Measurements from ENCODE around the gene ATP1A3. TPM values are rescaled to one million over a fixed set of nuclear protein-coding genes. Genes with fewer than 3 reads are reported as not detected.

Gene ATP1A3
- total and polyA plus RNA-seq, 2 donors (not counting 1 experiment from before 2014, with no cell fraction given): 1.2 to 3.8 TPM

GRCh38 chr19:41940731-41941409, 53.2 kb downstream of the ATP1A3 start:
- Histone ChIP-seq H4K20me1 (ENCODE audit: control insufficient read depth, insufficient read depth, low read length, poor library complexity, severe bottlenecking) (no peaks in the 10 kb centered on the region), H3K27me3 (replicated peaks in 1 of 4; ENCODE audit: control extremely low read depth in 1 of 4, control insufficient read depth in 3 of 4, insufficient read depth in 4 of 4, low read length in 3 of 4) (no peaks in the 10 kb centered on the region), H3K4me2 (replicated peaks; ENCODE audit: low read depth, low read length, poor library complexity, severe bottlenecking) (peak overlapping the region; percentile 100), H2AFZ (ENCODE audit: insufficient read depth, low read depth, low read length, poor library complexity, severe bottlenecking) (no peak overlapping the region), H3K4me3 (ENCODE audit: control extremely low read depth in 1 of 5, extremely low read depth in 1 of 5, insufficient read depth in 1 of 5, low read depth in 2 of 5, low read length in 4 of 5) (peak overlapping the region in 4 of 5 experiments; percentile 52 to 88 (median 70)), H3K9ac (ENCODE audit: low read length) (peak overlapping the region; percentile 91), H3K36me3 (replicated peaks in 1 of 2; ENCODE audit: control extremely low read depth in 1 of 2, control insufficient read depth in 1 of 2, extremely low read depth in 1 of 2, insufficient read depth in 2 of 2, low read length in 1 of 2) (no peaks in the 10 kb centered on the region), H3K4me1 (ENCODE audit: control insufficient read depth in 2 of 2, insufficient read depth in 2 of 2, low read length in 2 of 2) (peaks cover 50 to 74% of the 10 kb centered on the region in 2 donors), H3K79me2 (ENCODE audit: control insufficient read depth, insufficient read depth, low read length) (no peaks in the 10 kb centered on the region), H3K9me3 (ENCODE audit: control extremely low read depth in 1 of 3, control insufficient read depth in 2 of 3, insufficient read depth in 1 of 3, low read length in 2 of 3) (no peaks in the 10 kb centered on the region), H3K27ac (ENCODE audit: low read length in 2 of 2) (peak overlapping the region; percentile 86 to 91)
- Mint-ChIP-seq H3K4me1 (peaks cover 60% of the 10 kb centered on the region), H3K9me3 (ENCODE audit: insufficient read depth) (no peaks in the 10 kb centered on the region), H3K4me3 (peak overlapping the region; percentile 92), H3K27me3 (no peaks in the 10 kb centered on the region), H3K27ac (peak overlapping the region; percentile 95)
- ATAC-seq (ENCODE audit: low read depth) (no peak), DNase-seq (peak; percentile 64)
- POLR2A ChIA-PET: interaction anchor here (1.1 to 2.3 kb wide), 3 partner anchors 11 to 68 kb away, joined by 4 to 8 read pairs (median 5); no protein-coding TSS in a partner anchor
- CTCF ChIA-PET: interaction anchor here (1.0 to 14.8 kb wide), 5 partner anchors 10 to 81 kb away, joined by 3 to 331 read pairs (median 18); partner anchors contain the start of genes CD79A and RPS19
- TF ChIP-seq EZH2 (IDR thresholded peaks at IDR 0.05; ENCODE audit: borderline replicate concordance, insufficient read depth, low read depth, low read length, poor library complexity, severe bottlenecking) (no peak), CTCF (IDR thresholded peaks at IDR 0.05) (peak; percentile 8)
- intact Hi-C loops (cut with micrococcal nuclease): no loop called here
- 7% methylated on average over 52 of the region's 53 CpGs for WGBS (ENCODE audit: insufficient coverage)

Measured in B cell (primary cell).